ENCODE data around the gene ANKRD65.

GRCh38 chr1:1393428-1393827 is 27.6 kb downstream of the ANKRD65 start:
- TF ChIP-seq POLR2A (IDR thresholded peaks at IDR 0.05), result no peak
- TF ChIP-seq, protein P1, sequence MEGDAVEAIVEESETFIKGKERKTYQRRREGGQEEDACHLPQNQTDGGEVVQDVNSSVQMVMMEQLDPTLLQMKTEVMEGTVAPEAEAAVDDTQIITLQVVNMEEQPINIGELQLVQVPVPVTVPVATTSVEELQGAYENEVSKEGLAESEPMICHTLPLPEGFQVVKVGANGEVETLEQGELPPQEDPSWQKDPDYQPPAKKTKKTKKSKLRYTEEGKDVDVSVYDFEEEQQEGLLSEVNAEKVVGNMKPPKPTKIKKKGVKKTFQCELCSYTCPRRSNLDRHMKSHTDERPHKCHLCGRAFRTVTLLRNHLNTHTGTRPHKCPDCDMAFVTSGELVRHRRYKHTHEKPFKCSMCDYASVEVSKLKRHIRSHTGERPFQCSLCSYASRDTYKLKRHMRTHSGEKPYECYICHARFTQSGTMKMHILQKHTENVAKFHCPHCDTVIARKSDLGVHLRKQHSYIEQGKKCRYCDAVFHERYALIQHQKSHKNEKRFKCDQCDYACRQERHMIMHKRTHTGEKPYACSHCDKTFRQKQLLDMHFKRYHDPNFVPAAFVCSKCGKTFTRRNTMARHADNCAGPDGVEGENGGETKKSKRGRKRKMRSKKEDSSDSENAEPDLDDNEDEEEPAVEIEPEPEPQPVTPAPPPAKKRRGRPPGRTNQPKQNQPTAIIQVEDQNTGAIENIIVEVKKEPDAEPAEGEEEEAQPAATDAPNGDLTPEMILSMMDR (IDR thresholded peaks at IDR 0.05), result no peak

Measured in lower leg skin (tissue), 3 donors.